ENCODE results near the gene CNTN2. TPM values are rescaled to one million over a fixed set of nuclear protein-coding genes. Genes with fewer than 3 reads are reported as not detected.

Gene CNTN2
- total RNA-seq, 1 experiment from 2014 or later, result not detected

DNA sequence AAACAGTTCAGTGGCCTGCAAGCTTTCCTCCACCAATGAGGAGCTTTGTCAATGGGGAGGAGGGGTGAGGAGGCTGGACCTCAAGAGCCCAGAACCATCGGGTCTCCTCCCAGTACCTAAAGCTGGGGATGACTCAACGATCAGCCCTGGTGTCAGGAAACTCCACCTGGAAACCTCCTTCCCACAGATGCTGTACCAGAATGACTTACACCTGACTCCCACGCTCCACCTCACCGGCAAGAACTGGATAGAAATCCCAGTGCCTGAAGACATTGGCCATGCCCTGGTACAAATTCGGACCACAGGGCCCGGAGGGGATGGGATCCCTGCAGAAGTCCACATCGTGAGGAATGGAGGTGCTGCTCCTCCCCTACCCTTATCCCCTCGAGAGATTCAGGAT is 29.9 kb downstream of the CNTN2 start:
- H3K9me3 ChIP-seq (ENCODE audit: control insufficient read depth, insufficient read depth, low read depth, low read length), result no peaks in the 10 kb centered on the region
- in situ Hi-C loops (cut with HindIII; ENCODE audit: low pct_unique_long_range_greater_than_20kb, low sequenced_read_pairs) (no loop called here), intact Hi-C loops (cut with micrococcal nuclease; ENCODE audit: unreplicated experiment) (no loop called here)
- H3K4me3 ChIP-seq (ENCODE audit: low read depth in 2 of 2, low read length in 2 of 2), result no peak overlapping the region
- ATAC-seq, result no peak
- no peak overlapping the region for H3K27ac ChIP-seq (ENCODE audit: low read length)
- H3K27me3 ChIP-seq (ENCODE audit: control insufficient read depth, insufficient read depth, low read length), result no peaks in the 10 kb centered on the region
- ChIA-PET POLR2A (no interaction called here), CTCF (no interaction called here)
- no peak for TF ChIP-seq TCF7L2 (IDR thresholded peaks at IDR 0.05; ENCODE audit: low read depth, low read length)
- no peak for TF ChIP-seq SIN3A (IDR thresholded peaks at IDR 0.05; ENCODE audit: borderline replicate concordance, insufficient read depth, low read depth, low read length)
- TF ChIP-seq REST (IDR thresholded peaks at IDR 0.05; ENCODE audit: insufficient read depth in 1 of 2, low read depth in 2 of 2, low read length in 1 of 2), result no peak
- no peak for TF ChIP-seq POLR2AphosphoS5 (IDR thresholded peaks at IDR 0.05; ENCODE audit: low read depth, low read length)
- TF ChIP-seq CTCF (IDR thresholded peaks at IDR 0.05), result no peak
- DNase-seq (ENCODE audit: low read depth, low spot score), result no peak
- no peaks in the 10 kb centered on the region for H3K36me3 ChIP-seq (ENCODE audit: control insufficient read depth, insufficient read depth, low read length)
- H3K4me1 ChIP-seq (ENCODE audit: control insufficient read depth, insufficient read depth, low read length), result no peaks in the 10 kb centered on the region
- BruUV-seq (replicated peaks), result no TSS peak

- TF ChIP-seq REST (IDR thresholded peaks at IDR 0.05; ENCODE audit: insufficient read depth in 1 of 2, low read depth in 2 of 2, low read length in 1 of 2) (no peak), SIN3A (IDR thresholded peaks at IDR 0.05; ENCODE audit: borderline replicate concordance, insufficient read depth, low read depth, low read length) (no peak), POLR2AphosphoS5 (IDR thresholded peaks at IDR 0.05; ENCODE audit: low read depth, low read length) (no peak), TCF7L2 (IDR thresholded peaks at IDR 0.05; ENCODE audit: low read depth, low read length) (no peak)
- POLR2A ChIA-PET, result no interaction called here
- DNase-seq (ENCODE audit: low read depth, low spot score), result no peak
- Histone ChIP-seq H3K27ac (ENCODE audit: low read length) (no peak overlapping the region), H3K4me1 (ENCODE audit: control insufficient read depth, insufficient read depth, low read length) (no peaks in the 10 kb centered on the region), H3K4me3 (ENCODE audit: low read depth in 2 of 2, low read length in 2 of 2) (no peak overlapping the region), H3K27me3 (ENCODE audit: control insufficient read depth, insufficient read depth, low read length) (no peaks in the 10 kb centered on the region), H3K9me3 (ENCODE audit: control insufficient read depth, insufficient read depth, low read depth, low read length) (no peaks in the 10 kb centered on the region), H3K36me3 (ENCODE audit: control insufficient read depth, insufficient read depth, low read length) (no peaks in the 10 kb centered on the region)
- CTCF ChIA-PET, result no interaction called here
- in situ Hi-C loops (cut with HindIII; ENCODE audit: low pct_unique_long_range_greater_than_20kb, low sequenced_read_pairs) (no loop called here), intact Hi-C loops (cut with micrococcal nuclease; ENCODE audit: unreplicated experiment) (no loop called here)
- no TSS peak for BruUV-seq (replicated peaks)
- ATAC-seq, result no peak
These were observed 30.5 kb downstream of the CNTN2 start for GRCh38 chr1:205073511-205073910.

Measured in Panc1 (cell line).